Prostate gland (tissue), 2 donors: ENCODE measurements around the gene RIMS1.

Experiments used
- CTCF ChIP-seq, 4 experiments: fragments of 200-600 bp in 2 of 4; fragments of 450-650 bp in 2 of 4; sonication (generic) in 2 of 4; IDR thresholded peaks; 1 replicate in 3 of 4; 2 replicates in 1 of 4; pipeline ENCODE4 v1.5.1; 2016 to 2019; ENCODE audit warnings: antibody characterized with exemption in 4 of 4, mild to moderate bottlenecking in 2 of 4, moderate library complexity in 2 of 4
- POLR2A ChIP-seq: fragments of 450-650 bp; IDR thresholded peaks from one replicate; pipeline ENCODE4 v1.6.1; 2016; ENCODE audit warnings: antibody characterized with exemption, mild to moderate bottlenecking
- POLR2AphosphoS5 ChIP-seq: sonication (generic); formaldehyde crosslinking; IDR thresholded peaks from one replicate; pipeline ENCODE4 v1.6.1; 2017; ENCODE audit warnings: antibody characterized with exemption

GRCh38 chr6:72094506-72094905 is 208.2 kb downstream of the RIMS1 start:
- no peak for TF ChIP-seq CTCF (IDR thresholded peaks at IDR 0.05)
- no peak for TF ChIP-seq POLR2A
- TF ChIP-seq POLR2AphosphoS5: no peak
